Stimulated activated CD4-positive, alpha-beta T cell treated with anti-CD3 and anti-CD28 coated beads, Interleukin-1b, Interleukin-23, amount 100 ng/mL, for 48 hours (primary cell): Measurements from ENCODE around the gene ARL5A.

ENCODE experiments used
- DNase-seq: peaks from one replicate; pipeline ENCODE4 v3.0.0-alpha.2; 2020

Gene ARL5A

GRCh38 chr2:151765760-151766410 is 62.3 kb downstream of the ARL5A start:
- DNase-seq, result no peak

GRCh38 chr2:151762694-151763093 is 65.5 kb downstream of the ARL5A start:
- no peak for DNase-seq

DNA sequence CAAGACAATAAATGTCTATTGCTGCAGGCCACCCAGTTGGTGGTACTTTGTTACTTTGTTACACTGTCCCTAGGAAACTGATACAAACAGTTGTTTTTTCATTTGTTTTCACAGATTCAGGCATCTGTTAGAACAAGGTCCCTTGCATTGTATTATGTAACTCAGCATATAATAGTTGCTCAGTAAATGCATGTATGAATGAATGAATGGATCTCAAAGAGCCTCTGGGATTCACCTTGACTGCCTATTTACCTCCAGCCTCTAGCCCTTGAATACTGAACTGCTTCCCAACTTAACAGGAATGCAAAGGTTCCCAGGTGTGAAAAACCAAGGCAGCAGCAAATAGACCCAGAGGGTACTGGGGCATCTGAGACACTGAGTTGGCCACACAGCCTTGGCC is 66.5 kb downstream of the ARL5A start:
- no peak for DNase-seq

DNA sequence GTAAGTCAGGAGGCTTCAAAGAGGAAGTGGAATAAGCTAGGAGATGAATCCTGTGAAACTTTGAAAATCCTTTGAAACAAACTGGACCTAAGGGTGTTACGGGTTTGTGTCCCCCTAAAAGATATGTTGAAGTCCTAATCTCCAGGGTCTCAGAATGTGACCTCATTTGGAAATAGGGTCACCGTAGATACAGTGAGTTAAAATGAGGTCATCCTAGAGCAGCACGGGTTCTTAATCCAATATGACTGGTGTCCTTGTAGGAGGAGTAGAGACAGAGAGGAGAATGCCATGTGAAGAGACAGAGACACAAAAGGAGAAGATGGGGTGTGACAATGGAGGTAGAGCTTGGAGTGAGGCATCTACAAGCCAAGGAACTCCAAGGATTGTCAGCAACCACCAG is 67.0 kb downstream of the ARL5A start:
- DNase-seq, result no peak

DNA sequence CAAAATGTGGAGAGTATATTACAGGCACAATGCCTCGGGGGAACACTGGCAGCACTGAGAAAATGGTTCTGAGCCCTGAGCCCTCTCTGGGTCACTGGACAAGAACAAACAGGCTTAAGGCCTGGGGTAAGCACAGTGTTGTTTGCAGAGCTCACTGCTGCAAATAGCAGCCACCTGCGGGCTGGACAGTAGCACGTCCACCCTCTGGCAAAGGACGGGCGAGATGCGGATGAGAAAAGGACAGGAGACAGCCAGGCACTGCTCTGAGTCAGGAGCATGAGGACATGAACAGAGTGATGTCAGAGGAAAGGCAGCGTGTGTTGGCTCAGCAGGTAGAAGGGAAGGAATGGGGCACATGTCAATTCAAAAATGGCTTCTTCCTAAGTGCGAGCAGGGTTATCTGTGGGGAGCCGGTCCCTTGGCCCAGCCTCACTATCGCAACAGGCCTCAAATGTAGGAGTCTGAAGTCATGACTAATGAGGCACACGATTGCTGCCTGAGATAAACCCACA is 68.0 kb downstream of the ARL5A start:
- DNase-seq, result no peak

- no peak for DNase-seq
Measured at GRCh38 chr2:151758744-151759143, 69.5 kb downstream of the ARL5A start.

- no peak for DNase-seq
Measured at GRCh38 chr2:151757861-151758260, 70.4 kb downstream of the ARL5A start.

DNA sequence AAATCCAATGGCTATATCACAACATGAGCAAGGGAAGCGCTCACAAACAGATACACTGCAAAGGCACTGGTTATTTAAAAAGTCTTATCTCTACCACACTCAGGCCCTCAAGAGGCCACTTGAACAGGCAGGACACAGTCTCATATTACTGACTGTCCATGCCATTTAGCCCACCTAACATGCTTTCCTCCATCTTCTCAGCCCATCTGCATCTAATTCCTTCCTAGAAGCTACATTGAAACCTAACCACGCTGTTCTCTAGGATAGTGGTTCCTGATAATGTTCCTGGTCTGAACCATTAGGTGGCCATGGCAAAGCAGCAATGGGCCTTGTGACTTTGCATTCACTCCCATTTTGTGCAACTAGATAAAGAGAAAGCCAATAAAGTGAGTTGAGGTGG is 71.4 kb downstream of the ARL5A start:
- no peak for DNase-seq

DNA sequence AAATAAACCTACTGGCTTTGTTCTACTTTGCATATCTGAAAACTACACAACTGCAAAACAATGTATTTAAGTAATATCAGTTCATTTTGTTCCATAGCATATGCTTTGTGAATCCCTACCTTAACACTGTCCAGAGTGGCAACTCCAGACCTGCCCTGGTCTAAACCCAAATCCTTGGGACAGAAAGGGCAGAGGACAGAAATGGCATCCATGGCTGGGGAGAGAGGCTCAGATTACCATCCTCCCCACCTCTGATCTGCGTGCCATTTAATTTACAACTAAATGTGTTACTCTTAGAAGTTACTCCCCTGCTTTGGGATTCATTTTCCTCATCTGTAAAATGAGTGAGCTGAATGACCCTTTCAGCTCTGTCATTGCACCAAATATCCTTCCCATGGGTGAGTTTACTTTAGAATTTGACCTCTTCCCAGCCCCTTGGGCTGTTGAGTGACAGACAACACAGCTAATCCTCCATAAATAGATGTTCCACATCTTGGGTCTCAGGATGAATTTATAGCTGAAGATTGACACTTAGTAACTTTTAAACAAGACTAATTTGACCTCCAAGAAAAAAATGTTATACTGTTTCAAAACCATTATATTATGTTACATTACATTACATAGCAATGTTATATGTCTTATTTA is 73.8 kb downstream of the ARL5A start:
- DNase-seq, result no peak

- no peak for DNase-seq
Measured at GRCh38 chr2:151753540-151753939, 74.7 kb downstream of the ARL5A start.
